ENCODE results near the gene DPYSL3.

DPYSL3 gene

DNA sequence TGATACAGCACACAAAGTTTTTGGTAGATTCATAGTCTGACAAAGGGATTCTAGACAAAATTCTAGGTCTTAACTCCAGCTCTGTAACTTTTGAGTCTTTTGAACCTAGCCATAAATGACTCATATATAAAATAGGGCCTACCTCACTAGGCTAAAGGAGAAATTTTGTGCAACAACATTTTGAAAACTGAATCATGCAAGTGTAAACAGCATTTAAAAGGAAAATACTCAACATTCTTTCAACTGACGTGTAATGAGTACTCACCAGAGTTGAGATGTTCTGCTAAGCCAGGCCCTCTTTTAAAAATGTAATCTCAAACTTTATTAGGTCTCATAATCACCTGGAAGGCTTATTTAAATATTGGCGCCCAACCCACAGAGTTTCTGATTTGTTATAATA lies 161.8 kb downstream of the DPYSL3 start:
- Histone ChIP-seq H3K4me1 (no peaks in the 10 kb centered on the region), H3K27me3 (no peaks in the 10 kb centered on the region), H3K36me3 (no peaks in the 10 kb centered on the region), H3K4me3 (ENCODE audit: low read depth, low read length) (no peak overlapping the region), H3K9me3 (no peaks in the 10 kb centered on the region)
- DNase-seq: no peak
- TF ChIP-seq, protein P1, sequence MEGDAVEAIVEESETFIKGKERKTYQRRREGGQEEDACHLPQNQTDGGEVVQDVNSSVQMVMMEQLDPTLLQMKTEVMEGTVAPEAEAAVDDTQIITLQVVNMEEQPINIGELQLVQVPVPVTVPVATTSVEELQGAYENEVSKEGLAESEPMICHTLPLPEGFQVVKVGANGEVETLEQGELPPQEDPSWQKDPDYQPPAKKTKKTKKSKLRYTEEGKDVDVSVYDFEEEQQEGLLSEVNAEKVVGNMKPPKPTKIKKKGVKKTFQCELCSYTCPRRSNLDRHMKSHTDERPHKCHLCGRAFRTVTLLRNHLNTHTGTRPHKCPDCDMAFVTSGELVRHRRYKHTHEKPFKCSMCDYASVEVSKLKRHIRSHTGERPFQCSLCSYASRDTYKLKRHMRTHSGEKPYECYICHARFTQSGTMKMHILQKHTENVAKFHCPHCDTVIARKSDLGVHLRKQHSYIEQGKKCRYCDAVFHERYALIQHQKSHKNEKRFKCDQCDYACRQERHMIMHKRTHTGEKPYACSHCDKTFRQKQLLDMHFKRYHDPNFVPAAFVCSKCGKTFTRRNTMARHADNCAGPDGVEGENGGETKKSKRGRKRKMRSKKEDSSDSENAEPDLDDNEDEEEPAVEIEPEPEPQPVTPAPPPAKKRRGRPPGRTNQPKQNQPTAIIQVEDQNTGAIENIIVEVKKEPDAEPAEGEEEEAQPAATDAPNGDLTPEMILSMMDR (IDR thresholded peaks at IDR 0.05; ENCODE audit: low read depth, low read length): no peak

DNA sequence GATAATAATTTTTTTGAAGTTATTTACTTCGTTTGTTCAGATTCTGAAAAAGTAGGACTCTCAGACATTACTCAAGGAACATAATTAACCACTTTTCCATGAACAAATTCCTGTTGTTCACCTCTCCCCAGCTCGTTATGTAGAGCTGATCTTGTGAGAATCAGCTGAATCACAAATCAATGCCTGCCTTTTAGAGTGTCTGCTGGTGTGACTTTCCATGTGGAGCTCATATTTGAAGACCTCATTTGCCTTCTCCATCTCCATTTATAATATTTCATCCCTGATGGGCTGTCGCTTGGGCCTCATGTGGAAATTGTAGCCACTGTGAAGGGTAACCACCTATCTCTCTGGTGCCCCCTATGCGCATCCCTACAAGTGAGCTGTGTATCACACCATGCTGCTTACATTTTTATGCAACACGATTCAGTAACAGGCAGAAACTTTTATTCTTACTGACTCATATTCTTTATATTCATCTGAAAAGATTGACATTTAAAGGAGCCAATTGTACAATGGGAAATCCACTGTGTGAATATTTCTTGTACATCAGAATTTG lies 163.8 kb downstream of the DPYSL3 start:
- Histone ChIP-seq H3K36me3 (no peaks in the 10 kb centered on the region), H3K9me3 (no peaks in the 10 kb centered on the region), H3K4me3 (ENCODE audit: low read depth, low read length) (no peak overlapping the region), H3K4me1 (no peaks in the 10 kb centered on the region), H3K27me3 (no peaks in the 10 kb centered on the region)
- peak; percentile 41 for DNase-seq
- TF ChIP-seq, protein P1 (IDR thresholded peaks at IDR 0.05; ENCODE audit: low read depth, low read length): peak; percentile 66

DNA sequence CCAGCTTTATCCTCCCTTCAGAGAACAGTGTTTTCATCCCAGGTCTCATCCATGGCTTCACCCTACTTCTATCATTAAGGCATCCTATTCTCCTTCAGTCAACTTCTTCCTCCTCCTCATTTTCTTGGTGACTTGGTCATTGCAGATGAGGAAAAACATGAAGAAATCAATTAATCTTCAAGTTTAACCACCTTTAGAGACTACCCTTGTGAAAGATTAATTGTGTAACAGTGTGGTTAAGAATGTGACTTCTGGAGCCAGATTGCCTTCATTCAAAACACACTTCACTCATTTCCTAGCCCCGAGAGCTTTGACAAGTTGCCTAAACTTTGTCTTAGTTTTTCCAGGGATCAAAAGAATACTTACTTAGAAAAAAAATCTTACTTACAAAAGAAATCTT lies 165.0 kb downstream of the DPYSL3 start:
- no peaks in the 10 kb centered on the region for H3K27me3 ChIP-seq
- no peak for DNase-seq
- TF ChIP-seq, protein P1 (IDR thresholded peaks at IDR 0.05; ENCODE audit: low read depth, low read length): no peak
- H3K4me3 ChIP-seq (ENCODE audit: low read depth, low read length): no peak overlapping the region
- no peaks in the 10 kb centered on the region for H3K9me3 ChIP-seq
- no peaks in the 10 kb centered on the region for H3K4me1 ChIP-seq
- H3K36me3 ChIP-seq: no peaks in the 10 kb centered on the region

DNA sequence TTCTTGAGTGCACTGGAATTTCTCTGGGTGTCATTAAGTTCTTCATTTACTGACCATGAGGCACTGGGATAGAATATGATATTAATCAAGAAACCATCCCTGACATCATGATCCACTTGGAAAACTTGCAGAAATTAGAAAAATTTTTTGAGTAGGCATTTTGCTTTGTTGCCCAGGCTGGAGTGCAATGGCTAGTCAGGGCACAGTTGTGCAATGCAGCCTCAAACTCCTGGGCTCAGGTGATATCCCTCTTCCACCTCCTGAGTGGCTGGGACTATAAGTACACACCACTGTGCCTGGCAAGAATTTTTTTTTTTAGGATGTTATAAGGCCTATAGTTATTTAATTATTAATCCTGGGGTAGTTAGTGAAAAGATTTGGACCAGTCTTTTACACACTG lies 168.5 kb downstream of the DPYSL3 start:
- no peak for DNase-seq
- Histone ChIP-seq H3K27me3 (no peaks in the 10 kb centered on the region), H3K4me1 (no peaks in the 10 kb centered on the region), H3K36me3 (no peaks in the 10 kb centered on the region), H3K9me3 (no peaks in the 10 kb centered on the region), H3K4me3 (ENCODE audit: low read depth, low read length) (no peak overlapping the region)
- TF ChIP-seq, protein P1 (IDR thresholded peaks at IDR 0.05; ENCODE audit: low read depth, low read length): no peak

DNA sequence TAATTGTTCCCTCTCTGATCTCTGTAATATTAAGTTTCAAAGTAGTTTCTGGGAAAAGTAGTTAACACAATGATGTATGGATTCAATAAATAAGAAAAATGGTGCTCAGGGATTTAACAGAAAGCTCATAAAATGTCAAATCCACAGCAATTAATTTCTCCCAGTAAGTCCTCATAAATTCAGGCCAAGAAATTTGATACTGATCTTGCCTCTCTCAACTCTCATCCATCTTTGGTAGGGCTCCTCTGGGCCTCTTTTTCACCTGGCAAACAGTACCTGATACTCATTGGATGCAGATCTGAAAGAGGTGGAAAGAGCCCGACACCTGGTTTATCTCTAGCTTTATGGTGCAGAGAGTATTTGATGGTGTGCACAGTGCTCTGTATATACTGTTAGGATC lies 168.9 kb downstream of the DPYSL3 start:
- H3K4me1 ChIP-seq: no peaks in the 10 kb centered on the region
- DNase-seq: no peak
- no peak overlapping the region for H3K4me3 ChIP-seq (ENCODE audit: low read depth, low read length)
- H3K36me3 ChIP-seq: no peaks in the 10 kb centered on the region
- H3K9me3 ChIP-seq: no peaks in the 10 kb centered on the region
- TF ChIP-seq, protein P1 (IDR thresholded peaks at IDR 0.05; ENCODE audit: low read depth, low read length): no peak
- no peaks in the 10 kb centered on the region for H3K27me3 ChIP-seq
